HTR-8/SVneo (cell line): ENCODE data around the gene PPARA.
A peak's percentile ranks its signal among the peaks of the same experiment; 100 is the strongest.

Source experiments
- DNase-seq: peaks from one replicate; pipeline ENCODE4 v3.0.0; 2011; ENCODE audit warnings: low spot score, mixed read lengths; ENCODE audit not compliant: insufficient read length
- FAIRE-seq: peaks from 2 replicates; lab custom pipeline; 2011; peaks lifted over from hg19 to GRCh38; lab: Jason Lieb, UNC

PPARA gene

DNA sequence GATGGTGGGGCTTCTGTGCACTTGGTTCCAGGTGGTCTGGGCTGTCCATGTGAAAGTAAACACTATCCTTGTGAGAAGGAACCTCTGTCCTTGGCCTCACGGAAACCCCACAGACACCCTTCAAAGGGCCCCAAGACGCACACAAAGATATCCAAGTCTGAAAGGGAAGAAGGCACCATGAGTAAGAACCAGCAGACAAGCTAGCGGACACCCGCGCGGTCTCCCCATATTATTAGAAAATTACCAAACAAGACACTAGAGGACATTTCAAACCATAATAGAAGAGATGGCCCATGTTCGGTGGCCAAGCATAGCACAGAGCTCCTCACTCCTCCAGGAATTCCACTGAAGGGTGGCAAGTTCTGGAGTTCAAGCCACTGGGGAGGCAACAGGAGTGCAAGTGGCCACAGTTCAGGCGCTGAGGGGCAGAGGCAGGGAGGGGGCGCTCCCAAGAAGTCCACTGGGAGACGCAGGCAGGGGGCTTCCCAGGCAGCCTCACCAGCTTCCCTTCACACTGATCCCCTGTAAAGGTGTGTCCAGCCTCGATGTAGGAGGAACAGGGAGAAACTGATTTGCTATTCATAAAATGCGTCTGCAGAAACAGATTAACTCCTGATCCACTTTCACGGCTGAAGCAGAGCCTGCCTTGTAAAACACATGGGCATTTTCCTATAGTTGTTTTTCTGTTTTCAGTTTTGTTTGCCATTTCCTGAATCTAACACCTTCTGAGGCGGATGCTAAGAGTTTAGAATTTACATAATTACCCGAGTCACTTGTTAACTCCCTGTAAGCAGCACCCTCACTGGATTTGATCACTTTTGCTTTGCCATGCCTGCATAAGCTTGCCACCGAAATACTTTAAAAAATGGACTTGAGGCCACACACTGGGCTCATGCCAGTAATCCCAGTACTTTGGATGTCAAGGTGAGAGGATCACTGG lies 9.1 kb upstream of the PPARA start:
- FAIRE-seq (no peak), DNase-seq (no peak)

DNA sequence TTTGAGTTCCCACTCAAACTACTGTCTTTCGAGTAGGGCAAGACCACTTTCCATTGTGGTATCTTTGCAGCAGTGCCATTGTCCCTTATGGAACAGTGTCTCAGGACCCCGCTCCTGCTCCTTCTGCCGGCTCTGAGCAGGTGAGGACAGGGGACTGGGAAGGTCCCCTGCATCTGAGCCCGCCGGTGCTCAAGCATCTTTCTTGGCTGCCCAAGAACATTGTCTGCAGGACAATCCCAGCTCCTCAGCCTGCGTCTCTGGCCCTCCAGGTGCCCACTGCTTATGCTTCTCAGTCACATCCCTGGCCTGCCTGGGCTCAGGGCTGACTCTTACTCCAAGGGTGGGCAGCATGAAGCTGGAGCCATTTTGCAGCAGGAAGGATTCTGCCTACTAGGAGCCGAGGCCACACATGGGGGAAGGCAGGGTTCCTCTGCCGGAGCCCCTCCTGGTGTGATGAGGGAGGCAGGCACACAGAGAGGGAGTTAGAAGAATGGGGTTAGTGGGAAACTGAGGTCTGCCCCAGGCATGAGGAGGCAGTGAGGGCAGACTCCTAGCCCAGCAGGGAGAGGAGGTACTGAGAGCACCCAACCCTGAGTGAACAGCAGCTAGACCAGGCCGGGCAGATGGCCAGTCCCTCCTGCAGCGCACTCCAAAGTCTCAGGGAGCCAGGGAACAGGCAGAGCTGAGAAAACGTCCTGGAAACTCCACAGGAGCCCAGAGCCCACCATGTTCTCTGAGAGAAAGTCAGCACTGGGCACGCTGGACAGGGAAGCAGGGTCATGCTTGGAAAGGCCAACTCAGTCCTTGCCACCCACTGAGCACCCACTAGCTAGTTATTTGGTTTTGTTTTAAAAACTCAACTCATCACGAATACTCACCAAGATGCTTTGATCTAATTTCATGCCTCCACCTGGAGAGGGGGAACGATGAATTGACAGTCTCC lies 7.5 kb upstream of the PPARA start:
- DNase-seq (no peak), FAIRE-seq (no peak)

DNA sequence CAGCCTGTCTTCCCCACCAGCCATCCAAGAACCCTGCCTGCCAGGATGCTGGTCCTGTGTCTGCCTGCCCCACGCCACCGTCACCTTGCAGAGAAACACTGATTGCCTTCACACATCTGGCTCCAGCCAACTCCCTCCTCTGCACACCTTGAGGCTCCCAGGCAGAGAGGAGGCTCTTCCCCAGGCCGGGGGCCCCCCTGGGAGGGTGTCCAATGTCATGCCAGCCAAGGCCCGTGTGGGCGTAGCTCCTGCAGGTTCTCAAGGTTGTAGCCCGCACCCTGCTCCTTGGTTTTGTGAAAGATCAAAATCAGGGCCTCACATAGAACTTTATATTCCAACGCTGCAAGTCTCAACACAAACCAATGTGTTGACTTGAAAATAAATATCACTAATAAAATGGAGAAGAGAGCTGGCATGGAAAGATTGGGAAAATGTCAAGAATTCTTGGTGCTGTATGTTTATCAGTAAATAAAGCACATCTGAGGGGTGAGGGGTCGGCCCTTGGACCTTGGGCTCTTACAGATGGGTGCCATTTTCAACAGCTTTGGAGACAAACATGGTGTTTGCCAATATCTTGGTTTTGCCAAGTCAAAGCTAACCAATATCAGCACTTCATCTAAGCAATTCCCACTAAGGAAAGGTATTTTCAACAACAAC lies 6.7 kb upstream of the PPARA start:
- FAIRE-seq: no peak

DNA sequence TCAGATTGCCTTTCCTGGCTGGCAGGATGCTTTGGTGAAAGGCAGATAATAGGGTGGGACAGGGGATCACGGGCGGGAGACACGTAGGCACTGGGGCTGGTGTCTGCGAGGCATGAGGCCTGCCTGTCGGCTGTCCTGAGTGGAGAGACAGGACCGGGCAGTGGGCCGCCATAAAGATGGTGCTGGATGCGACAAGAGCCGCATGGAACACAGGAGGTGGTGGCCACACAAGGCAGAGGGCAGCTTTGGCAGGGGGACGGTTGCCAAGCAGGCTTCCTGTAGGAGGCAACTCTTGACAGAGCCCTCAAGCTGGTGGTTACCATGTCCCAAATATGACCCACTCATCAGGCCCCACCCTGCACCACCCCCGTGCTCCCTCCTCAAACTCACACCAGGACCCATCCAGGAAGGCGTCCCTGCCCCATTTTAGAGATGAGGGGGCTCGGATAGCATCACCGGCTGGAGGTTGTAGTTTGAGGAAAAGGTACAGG lies 4.9 kb upstream of the PPARA start:
- no peak for DNase-seq
- FAIRE-seq: no peak

More for the DNA sequence above, 6.7 kb upstream of the PPARA start:
- DNase-seq: no peak

DNA sequence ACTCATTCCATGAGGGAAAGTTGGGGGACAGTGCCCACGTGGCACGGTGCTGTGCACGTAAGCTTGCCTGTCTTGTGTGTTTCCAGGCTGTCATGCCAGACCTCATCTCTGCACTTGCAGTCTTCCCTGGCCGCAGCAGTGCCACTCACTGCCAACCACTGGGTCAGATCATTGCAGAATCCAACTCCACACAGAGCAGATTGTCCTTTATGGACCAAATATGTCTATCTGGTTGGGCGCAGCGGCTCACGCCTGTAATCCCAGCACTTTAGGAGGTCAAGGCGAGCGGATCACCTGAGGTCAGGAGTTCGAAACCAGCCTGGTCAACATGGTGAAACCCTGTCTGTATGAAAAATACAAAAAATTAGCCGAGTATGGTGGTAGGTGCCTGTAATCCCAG lies 4.4 kb upstream of the PPARA start:
- FAIRE-seq (no peak), DNase-seq (no peak)

DNA sequence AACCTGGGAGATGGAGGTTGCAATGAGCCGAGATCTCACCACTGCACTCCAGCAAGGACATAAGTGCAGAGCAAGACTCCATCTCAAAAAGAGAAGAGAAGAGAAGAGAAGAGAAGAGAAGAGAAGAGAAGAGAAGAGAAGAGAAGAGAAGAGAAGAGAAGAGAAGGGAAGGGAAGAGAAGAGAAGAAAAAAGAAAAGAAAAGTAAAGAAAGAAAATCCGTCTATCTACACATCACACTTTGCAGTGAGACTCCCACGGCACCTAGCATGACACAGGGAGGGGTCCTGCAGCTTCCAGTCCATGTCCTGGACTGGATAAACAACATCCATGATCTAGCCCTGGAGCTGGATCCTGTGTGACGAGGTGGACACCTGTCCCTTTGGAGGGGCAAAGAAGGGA lies 4.0 kb upstream of the PPARA start:
- FAIRE-seq (no peak), DNase-seq (no peak)

DNA sequence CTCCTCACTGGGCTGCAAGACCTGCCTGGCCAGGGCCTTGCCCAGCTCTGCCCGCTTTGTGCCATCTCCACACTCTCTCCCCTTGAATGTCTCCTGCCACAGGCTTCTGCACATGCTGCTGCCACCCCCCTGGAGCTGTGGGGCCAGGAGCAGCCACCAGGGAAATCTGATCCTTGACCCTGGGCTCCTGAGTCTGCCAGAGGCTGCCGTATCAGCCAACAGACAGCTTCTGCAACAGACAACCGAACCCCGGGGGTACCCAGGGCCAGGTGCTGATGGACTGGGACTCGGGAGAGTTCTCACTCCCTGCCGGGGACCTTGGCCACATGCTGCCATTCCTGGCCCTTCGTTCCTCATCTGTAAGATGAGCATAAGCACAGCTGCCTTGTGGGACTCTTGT lies 3.3 kb upstream of the PPARA start:
- FAIRE-seq (no peak), DNase-seq (no peak)

DNA sequence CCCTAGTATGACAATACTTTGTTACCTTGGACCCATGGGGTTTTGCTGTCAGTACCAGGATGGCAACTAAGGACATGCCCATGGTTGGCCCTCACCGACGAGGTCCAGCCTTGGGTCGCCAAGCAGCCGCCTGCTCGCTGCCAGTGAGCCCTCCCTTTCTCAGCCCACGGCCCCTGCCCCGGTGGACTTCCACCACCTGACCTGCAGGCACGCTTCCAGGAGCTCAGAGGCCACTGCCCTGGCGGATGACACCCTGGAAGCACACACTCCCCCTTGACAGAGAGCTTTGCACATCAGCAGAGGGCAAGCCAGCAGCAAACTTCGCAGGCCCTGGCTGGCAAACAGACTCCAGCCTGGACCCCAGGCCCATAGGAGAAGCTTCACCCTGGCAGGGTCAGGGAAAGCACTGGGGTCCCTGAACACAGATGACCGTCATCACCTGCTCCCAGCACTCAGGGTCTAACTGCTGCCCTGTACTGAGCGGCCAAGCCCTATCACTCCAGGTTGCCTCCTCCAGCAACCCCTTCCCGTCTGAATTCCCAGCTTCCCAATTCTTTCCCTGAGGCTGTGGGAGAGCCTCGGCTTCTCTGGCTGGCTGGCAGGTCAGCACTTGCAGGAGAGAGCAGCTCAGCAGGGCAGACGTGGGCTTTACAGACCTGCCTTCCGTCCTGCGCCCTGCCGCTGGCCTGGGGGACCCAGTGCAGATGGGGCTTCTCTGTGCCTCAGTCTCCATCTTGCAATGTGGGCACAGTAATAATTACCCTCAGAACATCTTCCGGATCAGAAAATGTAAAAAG lies 2.7 kb upstream of the PPARA start:
- FAIRE-seq (no peak), DNase-seq (no peak)

DNA sequence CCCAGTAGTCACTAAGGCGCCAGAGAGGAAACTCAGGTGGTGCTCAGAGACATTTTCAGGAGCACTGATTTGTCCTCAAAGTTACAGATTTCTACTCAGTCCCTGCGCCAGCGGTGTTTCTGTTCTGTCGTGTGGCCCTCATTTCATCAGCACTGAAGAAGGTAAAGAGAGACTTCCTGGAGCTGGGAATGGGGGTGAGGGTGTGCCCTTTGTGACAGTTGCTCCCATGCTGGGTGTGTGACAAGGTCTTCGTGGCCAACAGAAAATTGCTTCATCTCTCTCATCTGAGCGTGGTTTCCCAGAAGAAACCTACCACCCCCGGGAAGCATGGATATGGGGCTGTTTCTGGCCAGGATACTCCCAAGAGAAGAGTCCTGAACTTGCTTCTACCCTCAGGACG lies 2.0 kb upstream of the PPARA start:
- DNase-seq (no peak), FAIRE-seq (no peak)

DNA sequence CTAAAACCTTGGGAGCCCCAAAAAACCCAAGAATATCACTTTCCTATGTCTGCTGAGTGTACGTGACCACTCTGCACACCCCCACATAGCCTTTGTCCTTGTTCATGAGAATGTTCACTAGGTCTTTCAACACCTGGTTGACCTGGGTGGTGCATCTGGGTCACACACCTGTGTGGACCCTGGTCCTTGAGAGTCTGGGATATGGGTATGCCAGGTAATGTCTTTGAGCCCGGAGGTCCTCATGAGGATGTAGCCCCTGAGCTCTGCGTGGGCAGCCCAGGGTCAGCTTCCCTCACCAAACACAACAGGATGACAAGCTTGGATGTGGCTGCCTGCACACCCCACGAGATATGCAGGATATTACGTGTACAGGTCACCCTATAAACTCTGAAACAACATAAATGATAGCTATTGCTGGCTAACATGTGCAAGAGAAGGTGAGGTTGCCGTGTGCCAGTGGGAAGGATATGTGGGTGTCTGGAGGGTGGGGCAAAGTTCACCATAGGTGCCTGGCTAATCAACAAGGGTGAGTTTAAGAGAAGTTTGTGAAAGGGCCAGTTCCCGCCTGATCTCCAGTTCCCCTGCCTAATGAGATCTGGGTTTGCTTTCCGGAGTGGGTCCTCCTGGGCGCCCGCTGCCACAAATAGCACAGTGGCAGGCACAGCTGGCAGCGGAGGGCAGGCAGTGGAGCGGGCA lies 1.4 kb upstream of the PPARA start:
- peak; percentile 26 for FAIRE-seq

DNA sequence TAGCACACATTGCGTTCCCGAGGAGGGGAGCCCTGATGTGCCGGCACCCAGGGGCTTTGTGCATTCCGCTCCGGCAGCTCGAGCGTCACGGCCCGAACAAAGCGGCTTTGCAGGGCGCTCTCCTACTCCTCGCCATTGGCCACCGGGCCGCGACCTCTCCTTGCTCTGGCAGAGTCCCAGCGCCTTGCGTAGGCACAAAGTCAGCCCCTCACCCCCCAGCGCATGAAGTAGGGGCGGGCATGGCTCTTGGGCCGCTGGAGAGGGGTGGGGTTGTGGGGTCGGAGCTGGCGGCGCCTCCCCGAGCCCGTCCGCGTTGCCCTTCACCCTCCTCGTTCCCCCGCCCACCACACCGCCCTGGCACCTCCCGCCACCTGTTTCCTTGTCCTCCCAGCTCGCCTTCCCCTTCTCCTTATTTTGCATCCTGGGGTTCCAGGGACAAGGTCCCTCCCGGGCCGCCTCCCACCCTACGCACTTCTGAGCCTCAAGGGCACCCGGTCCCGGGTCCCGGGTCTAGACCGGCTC lies 753 bp upstream of the PPARA start:
- no peak for DNase-seq
- no peak for FAIRE-seq

More for the DNA sequence above, 1.4 kb upstream of the PPARA start:
- no peak for DNase-seq

DNA sequence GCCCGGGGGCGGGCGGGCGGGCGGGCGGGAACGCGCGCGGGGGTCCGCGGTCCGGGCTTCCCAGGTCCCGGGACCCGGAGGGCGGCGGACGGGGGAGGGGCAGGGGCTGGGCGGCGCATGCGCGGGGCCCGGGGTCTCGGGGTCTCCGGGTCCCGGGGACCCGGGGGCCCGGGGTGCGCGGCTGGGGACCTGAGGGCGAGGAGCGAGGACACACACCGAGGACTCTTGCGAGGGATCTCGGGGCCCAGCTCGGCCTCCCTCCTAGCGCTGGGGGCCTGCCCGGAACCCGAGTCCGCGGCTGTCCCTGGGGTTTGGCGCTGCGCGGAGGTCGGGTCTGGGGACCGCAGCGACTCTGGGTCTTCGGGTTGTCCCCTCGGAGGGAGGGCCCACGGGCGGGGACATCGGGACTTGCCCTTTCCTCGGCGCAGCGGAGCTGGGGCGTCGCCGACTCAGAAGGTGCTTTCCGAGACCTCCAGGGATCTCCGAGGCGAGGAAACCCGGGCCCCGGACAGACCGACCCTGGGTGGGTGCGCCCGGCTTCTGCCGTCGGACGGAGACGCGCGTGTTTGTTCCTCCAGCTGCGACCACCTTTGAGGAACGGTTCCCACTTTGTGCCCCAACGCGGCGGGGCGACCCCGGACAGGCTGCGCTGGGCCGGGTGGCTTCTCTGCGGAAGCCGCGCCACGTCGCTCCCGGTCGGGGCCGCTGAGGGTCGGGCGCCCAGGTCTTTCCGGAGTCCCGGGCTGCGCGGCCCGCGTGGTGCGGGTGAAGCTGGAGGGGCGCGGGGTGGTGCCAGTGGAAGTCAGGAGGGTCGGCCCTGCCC lies 540 bp downstream of the PPARA start:
- peak; percentile 41 for DNase-seq
- FAIRE-seq: no peak

DNA sequence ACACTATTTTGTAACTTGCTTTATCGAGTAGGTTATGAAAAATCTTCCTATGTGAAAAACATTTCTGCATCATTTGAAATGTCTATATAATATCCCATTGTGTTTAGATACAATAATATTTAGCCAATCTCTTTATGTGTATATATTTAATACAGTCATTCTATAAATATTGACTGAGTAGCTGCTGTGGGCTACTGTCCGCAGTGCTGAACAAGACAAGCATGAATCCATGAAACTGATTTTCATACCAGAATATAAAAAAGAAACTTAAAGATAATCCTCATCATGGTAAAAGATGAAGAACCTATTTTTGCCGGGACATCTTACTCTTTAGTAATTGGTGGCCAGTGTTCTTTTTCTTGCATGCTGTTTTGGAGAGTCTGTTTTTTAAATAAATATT lies 3.6 kb downstream of the PPARA start:
- DNase-seq: no peak
- FAIRE-seq: no peak

DNA sequence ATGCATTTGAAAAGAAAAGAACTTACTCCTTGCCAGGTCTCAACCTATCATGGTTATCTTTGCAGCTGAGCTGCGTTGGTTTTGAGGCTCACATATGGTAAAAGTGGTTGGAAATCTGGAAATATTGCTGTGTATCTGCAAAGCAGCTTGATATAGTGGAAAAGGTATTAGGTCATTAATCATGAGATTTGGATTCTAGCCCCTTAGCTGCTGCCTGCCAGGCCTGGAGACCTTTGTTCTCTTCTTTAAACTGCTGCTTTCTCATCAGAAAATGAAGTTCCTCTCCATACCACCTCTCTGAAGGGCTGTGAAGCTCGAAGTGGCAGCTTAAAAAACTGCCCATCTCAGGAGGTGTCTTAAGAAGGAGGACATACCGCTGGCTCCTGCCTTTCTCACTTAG lies 5.7 kb downstream of the PPARA start:
- no peak for DNase-seq
- no peak for FAIRE-seq

DNA sequence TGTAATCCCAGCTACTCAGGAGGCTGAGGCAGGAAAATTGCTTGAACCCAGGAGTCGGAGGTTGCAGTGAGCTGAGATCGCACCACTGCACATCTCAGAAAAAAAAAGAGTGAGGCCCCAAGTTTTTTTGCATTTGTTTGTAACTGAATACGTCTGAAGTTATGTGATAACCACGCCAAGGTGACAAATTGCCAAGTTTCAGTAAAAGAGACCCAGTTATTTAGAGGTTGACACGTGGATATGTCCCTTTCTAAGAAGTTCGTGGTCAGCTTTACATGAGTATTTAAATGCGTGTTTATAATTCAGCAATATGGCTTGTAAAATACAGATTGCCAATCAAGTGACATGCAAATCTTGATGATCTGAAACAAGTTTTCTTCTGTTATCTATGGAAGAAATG lies 8.0 kb downstream of the PPARA start:
- FAIRE-seq: no peak
- DNase-seq: no peak

DNA sequence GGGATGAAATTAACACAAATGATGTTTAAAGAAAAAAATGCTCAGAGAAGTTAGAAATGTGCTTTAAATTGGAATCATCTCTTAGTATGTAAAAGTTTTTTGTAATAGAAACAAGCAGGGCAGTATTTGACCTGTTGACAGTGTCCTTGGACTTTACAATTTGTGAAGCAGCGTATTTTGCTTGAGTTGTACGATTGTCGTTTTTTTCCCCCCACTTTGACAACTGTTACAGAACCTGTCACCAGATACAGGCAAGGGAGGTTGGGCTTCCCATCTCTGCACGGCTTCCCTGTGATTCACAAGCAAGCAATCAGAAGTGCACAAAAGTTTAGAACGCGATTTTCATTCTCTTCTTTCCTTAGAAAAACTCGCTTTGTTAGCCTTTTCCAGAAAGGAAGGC lies 8.9 kb downstream of the PPARA start:
- FAIRE-seq: no peak
- DNase-seq: no peak

DNA sequence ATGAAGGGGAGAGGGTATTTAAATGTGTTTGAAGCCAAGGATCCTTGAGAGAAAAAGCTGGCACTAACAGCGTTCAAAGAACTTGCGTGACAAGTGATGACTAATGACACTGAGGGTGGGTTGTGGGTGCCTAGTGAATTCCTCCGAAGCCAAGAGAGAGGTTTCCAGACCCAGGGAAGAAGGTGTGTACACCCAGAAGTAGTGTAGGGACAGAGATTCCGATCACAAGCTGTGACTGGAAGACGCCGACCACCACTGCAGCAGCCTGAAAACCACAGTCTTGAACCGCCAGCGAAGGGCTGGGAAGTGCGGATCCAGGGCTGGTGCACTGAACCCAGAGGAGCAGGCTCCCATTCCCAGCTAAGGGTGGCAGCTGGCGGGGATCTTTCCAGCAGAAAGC lies 9.5 kb downstream of the PPARA start:
- no peak for FAIRE-seq
- DNase-seq: no peak

DNA sequence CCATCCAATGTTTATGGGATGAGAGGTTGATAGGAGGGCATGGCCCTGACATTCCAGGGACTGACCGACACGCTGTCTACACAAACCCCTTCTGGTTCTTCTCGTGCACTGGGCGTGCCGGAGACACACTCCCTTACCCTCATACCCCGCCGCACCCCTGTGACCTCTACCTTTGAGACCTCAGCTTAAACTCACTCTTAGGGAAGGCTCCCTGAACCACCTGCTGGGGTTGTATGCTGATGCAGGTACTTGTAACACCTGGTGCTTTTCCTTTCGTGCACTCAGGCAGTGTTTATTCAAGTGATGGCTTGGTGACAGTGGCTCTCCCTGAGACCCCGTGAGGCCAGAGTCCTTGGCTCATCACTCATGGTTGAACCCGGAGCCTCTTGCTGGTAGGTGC lies 12.0 kb downstream of the PPARA start:
- FAIRE-seq (no peak), DNase-seq (no peak)
